Cardiac fibroblast (primary cell): ENCODE results near the gene C1R.

Experiments used
- DNase-seq, 2 donors: peaks; one replicate each; pipeline versions ENCODE4 v3.0.0 to v3.0.0-alpha.2; 2010; ENCODE audit warnings: low read depth in 2 of 2
- H3K4me3 ChIP-seq, 2 donors: replicated peaks in 1 of 2; 1 replicate in 1 of 2; 2 replicates in 1 of 2; pipeline ENCODE4 v1.5.1; 2011; ENCODE audit warnings: low read depth in 2 of 2, low read length in 2 of 2, mild to moderate bottlenecking in 2 of 2, moderate library complexity in 1 of 2
- TF ChIP-seq, protein P1 (sequence below): IDR thresholded peaks from one replicate; pipeline ENCODE4 v1.5.1; 2011; ENCODE audit warnings: low read depth, mild to moderate bottlenecking, low read length, inconsistent platforms

Gene C1R

GRCh38 chr12:7134396-7135166, 42.3 kb upstream of the C1R start:
- H3K4me3 ChIP-seq, result no peak overlapping the region
- no peak for DNase-seq

GRCh38 chr12:7131502-7131866, 39.2 kb upstream of the C1R start:
- H3K4me3 ChIP-seq, result peak overlapping the region in 1 of 2 donors; percentile 67
- TF ChIP-seq, protein P1, sequence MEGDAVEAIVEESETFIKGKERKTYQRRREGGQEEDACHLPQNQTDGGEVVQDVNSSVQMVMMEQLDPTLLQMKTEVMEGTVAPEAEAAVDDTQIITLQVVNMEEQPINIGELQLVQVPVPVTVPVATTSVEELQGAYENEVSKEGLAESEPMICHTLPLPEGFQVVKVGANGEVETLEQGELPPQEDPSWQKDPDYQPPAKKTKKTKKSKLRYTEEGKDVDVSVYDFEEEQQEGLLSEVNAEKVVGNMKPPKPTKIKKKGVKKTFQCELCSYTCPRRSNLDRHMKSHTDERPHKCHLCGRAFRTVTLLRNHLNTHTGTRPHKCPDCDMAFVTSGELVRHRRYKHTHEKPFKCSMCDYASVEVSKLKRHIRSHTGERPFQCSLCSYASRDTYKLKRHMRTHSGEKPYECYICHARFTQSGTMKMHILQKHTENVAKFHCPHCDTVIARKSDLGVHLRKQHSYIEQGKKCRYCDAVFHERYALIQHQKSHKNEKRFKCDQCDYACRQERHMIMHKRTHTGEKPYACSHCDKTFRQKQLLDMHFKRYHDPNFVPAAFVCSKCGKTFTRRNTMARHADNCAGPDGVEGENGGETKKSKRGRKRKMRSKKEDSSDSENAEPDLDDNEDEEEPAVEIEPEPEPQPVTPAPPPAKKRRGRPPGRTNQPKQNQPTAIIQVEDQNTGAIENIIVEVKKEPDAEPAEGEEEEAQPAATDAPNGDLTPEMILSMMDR, result no peak
- DNase-seq, result no peak

More at GRCh38 chr12:7134396-7135166, 42.3 kb upstream of the C1R start:
- TF ChIP-seq, protein P1, result no peak

DNA sequence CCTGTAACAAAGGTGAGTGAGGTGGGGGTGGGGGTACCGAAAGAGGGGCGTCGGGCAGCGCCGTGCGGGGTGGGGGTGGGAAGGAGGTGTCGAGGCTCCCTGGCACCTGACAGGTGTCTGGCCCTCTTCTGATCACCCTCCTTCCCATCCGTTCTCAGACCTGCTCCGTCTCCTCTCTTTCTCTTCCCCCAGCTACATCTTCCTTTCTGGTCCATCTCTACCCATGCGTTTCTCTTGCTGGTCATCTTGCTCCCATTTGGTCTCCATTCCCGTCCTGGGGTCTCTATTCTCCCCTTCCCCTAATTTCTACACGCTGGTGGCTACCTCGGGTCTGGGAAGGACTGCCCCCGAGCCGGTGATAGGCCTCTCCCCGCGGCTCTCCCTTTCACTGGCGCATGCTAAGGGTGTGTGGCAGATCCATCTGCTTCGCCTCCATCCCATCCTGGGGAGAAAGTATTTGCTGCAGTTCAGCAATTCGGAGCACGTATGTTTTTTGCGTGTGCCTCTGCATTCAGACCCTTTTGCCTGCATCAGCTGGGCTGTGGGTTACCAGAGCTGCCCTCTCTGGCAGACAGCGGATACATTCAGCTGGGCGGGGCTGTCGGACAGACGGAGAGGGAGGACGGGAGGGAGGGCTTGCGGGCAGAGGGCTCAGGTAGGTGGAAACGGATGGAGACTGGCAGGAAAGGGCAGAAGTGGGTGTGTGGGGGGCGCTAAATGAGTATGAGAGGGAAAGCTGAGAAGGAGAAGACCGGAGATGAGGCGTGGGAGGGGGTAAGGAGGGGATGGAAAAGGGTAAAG, 38.7 kb upstream of the C1R start:
- peak overlapping the region; percentile 67 to 75 for H3K4me3 ChIP-seq
- DNase-seq, result peak; percentile 35 to 46
- TF ChIP-seq, protein P1, result peak; percentile 2

GRCh38 chr12:7129872-7130691, 37.8 kb upstream of the C1R start, which contains the start of gene CLSTN3:
TSS of gene CLSTN3 (plus strand) at chr12:7130371. CDS start at chr12:7130649, 278 bp downstream.
- peak; percentile 66 to 91 for DNase-seq
- peak within 1 kb of the TSS; percentile 67 to 75 for H3K4me3 ChIP-seq
- TF ChIP-seq, protein P1, result no peak

DNA sequence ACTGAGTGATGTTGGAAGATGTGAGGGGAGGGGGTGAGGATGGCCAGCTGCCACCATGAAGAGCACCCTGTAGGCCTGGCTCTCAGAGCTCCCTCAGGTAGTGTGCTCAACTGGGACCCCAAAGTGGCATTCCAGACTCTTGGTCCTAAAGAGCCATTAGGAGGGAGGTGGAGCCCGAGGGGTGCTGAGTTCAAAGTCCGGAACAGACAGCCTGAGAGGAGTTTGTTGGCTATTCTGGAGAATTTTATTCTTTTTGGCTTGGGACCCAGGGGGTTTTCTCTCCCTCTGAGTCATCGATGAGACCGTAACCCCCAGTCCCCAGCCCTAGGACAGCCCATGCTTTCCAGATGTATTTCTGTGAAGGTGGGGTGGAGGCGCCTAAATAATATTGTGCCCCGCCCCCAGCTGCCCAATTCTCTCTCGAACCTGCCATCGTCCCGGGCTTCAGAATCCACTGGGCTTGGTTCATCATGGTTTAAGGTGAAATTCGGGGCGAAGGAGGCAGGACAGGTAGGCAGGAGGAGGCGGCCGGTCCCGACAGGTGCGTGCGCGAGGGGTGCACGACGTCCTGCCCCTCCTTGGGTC, 37.1 kb upstream of the C1R start:
- peak in 1 of 2 donors; percentile 17 for DNase-seq
- TF ChIP-seq, protein P1, result no peak
- H3K4me3 ChIP-seq, result peak overlapping the region; percentile 67 to 75

DNA sequence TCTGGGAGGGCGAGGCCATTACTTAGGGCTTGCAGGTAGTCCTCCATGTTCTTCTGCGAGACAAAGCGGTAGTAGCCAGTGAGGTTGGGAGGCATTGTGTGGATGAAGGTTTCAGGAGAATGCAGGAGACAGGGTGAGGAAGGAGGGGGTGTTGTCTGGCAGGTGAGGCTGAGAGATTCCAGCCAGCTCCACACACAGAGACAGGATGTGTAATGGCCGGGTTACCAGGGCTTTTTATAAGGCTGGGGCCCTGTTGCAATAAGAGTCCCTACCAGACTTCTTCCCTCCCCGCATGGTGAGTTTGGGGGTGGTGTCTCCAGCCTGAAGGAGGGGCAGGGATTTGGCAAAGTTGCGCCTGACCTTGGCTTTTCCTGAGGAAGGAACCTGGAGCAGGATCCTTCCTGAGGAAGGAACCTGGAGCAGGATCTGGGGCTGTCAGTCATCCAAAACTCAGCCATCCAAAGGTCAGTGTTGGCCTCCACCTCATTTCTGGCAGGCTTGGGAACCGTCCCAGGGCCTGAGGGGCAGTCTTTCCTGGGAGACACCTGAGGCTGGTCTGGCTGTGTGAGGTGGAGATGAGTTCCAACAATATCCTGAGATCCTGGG, 36.5 kb upstream of the C1R start, which contains the start of gene RBP5:
Gene RBP5 (minus strand): TSS at position 209 of the 606 bp plus-strand sequence. CDS start 114 bp downstream, at position 95.
- peak within 1 kb of the TSS; percentile 67 to 75 for H3K4me3 ChIP-seq
- no peak for DNase-seq
- TF ChIP-seq, protein P1, result no peak
